ENCODE data around the gene TPST2. TPM values are rescaled to one million over a fixed set of nuclear protein-coding genes. Genes with fewer than 3 reads are reported as not detected.

TPST2 gene
- total RNA-seq, 1 donor from 2014 or later = 37.4 TPM

- no peak for DNase-seq (ENCODE audit: low read depth)
Observed at GRCh38 chr22:26496456-26496855, 93.5 kb downstream of the TPST2 start.

- DNase-seq (ENCODE audit: low read depth) = no peak
Observed at GRCh38 chr22:26494506-26494905, 95.4 kb downstream of the TPST2 start.

GRCh38 chr22:26492220-26492619, 97.7 kb downstream of the TPST2 start:
- DNase-seq (ENCODE audit: low read depth) = no peak

- DNase-seq (ENCODE audit: low read depth) = peak; percentile 50
Observed at GRCh38 chr22:26489447-26490036, 100.4 kb downstream of the TPST2 start.

GRCh38 chr22:26487996-26488395, 101.9 kb downstream of the TPST2 start:
- no peak for DNase-seq (ENCODE audit: low read depth)

- no peak for DNase-seq (ENCODE audit: low read depth)
Observed at GRCh38 chr22:26486394-26486793, 103.5 kb downstream of the TPST2 start.

- DNase-seq (ENCODE audit: low read depth) = no peak
Observed at GRCh38 chr22:26485806-26486390, 104.0 kb downstream of the TPST2 start.

GRCh38 chr22:26485013-26485412, 104.9 kb downstream of the TPST2 start:
- DNase-seq (ENCODE audit: low read depth) = no peak

GRCh38 chr22:26484360-26484706, 105.6 kb downstream of the TPST2 start:
- no peak for DNase-seq (ENCODE audit: low read depth)

- peak; percentile 60 for DNase-seq (ENCODE audit: low read depth)
Observed at GRCh38 chr22:26483439-26484359, 106.2 kb downstream of the TPST2 start, which contains the start of the genes HPS4 and SRRD. Gene HPS4, minus strand, starts transcription at chr22:26483783. Its CDS starts 2,021 bp downstream, at chr22:26481762. Gene SRRD, plus strand, starts transcription at chr22:26483877. Its CDS starts 14 bp downstream, at chr22:26483891.

- DNase-seq (ENCODE audit: low read depth) = no peak
Observed at GRCh38 chr22:26483043-26483438, 106.9 kb downstream of the TPST2 start.

- no peak for DNase-seq (ENCODE audit: low read depth)
Observed at GRCh38 chr22:26482161-26482560, 107.8 kb downstream of the TPST2 start.

- DNase-seq (ENCODE audit: low read depth) = no peak
Observed at GRCh38 chr22:26481694-26482093, 108.2 kb downstream of the TPST2 start.

- DNase-seq (ENCODE audit: low read depth) = no peak
Observed at GRCh38 chr22:26481112-26481693, 108.7 kb downstream of the TPST2 start.

- no peak for DNase-seq (ENCODE audit: low read depth)
Observed at GRCh38 chr22:26480611-26480932, 109.4 kb downstream of the TPST2 start.

GRCh38 chr22:26479792-26480610, 109.9 kb downstream of the TPST2 start:
- DNase-seq (ENCODE audit: low read depth) = peak; percentile 26

GRCh38 chr22:26479043-26479791, 110.7 kb downstream of the TPST2 start:
- DNase-seq (ENCODE audit: low read depth) = no peak

GRCh38 chr22:26477341-26477731, 112.6 kb downstream of the TPST2 start:
- DNase-seq (ENCODE audit: low read depth) = no peak

- peak; percentile 71 for DNase-seq (ENCODE audit: low read depth)
Observed at GRCh38 chr22:26476705-26477340, 113.1 kb downstream of the TPST2 start.

- DNase-seq (ENCODE audit: low read depth) = peak; percentile 81
Observed at GRCh38 chr22:26474682-26475081, 115.2 kb downstream of the TPST2 start.
